GM12874 (cell line): Measurements from ENCODE around the gene BCCIP.

Experiments used
- TF ChIP-seq, protein P1 (sequence below): IDR thresholded peaks from 2 replicates; pipeline ENCODE4 v1.5.1; 2011; ENCODE audit warnings: low read depth, mild to moderate bottlenecking, control low read depth, low read length, moderate library complexity; ENCODE audit not compliant: insufficient read depth

The BCCIP gene

DNA sequence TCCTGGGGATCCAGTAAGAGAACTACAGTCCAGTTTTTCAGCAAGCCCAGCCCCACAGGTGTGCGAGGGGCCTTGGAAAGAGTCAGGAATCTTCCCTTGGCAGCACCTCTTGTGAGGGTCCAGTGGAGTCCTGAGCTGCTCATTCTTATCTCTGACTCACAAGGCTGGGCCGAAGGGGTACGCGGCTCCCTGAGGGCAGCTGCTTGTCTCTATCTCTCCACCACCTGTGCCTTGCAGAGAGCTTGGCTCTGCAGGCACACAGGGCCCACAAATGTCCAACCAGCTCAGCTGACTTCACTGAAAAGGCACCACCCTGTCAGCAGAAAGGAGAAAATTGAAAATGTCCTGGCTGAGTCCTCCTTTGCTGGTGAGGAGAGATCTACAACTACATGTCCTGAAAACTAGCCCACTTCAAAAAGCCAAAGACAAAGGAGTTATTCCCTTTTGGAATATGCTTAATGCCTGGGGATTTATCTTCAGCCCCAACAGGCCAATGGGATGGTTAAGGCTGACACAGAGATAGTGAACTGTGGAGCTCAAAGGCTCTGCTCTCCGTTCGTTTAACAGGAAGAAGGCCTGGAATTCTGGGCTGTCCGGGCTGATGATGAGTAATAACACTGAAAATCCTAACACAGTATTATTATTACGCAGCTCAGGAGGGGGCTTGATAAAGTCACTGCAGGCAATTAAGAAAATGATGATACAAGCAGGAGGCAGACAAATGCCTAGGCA lies 23.7 kb upstream of the BCCIP start:
- TF ChIP-seq, protein P1, sequence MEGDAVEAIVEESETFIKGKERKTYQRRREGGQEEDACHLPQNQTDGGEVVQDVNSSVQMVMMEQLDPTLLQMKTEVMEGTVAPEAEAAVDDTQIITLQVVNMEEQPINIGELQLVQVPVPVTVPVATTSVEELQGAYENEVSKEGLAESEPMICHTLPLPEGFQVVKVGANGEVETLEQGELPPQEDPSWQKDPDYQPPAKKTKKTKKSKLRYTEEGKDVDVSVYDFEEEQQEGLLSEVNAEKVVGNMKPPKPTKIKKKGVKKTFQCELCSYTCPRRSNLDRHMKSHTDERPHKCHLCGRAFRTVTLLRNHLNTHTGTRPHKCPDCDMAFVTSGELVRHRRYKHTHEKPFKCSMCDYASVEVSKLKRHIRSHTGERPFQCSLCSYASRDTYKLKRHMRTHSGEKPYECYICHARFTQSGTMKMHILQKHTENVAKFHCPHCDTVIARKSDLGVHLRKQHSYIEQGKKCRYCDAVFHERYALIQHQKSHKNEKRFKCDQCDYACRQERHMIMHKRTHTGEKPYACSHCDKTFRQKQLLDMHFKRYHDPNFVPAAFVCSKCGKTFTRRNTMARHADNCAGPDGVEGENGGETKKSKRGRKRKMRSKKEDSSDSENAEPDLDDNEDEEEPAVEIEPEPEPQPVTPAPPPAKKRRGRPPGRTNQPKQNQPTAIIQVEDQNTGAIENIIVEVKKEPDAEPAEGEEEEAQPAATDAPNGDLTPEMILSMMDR: no peak

DNA sequence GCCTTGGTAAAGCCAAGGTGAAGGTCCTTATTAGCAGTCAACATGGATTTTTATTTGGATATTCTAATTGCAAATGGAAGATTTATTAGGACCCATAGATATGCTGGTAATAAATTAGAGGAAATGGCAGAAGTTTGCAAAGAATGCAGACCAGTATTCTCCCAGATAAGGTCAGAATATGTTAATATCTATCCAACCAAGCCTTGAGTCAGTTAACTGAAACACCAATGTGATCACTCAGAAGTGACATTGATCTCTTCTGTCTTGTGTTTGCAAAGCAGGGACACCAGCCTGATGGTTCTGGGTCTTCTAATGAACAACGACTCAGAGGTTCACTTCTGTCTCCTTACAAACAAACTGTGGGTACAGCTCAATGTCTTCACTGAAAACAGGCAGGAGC lies 21.8 kb upstream of the BCCIP start:
- TF ChIP-seq, protein P1: no peak

DNA sequence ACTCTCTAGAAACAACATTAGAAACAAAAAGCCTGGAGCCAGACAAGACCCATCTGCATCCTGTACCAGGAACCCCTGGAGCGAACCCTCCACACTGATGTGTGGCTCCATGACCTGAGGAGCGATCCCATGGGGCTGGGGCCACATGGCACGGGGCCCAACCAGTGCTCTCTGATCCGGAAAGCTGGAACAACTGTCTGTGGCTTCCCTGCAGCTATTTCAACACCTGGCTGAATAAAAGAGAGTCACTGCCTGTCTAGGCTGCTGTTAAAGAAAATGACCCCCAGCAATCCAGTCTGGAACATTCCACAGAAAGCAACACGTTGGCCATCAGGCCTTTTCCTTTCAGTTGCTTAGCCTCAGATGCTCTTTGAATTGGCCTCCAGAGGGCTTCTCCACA lies 21.2 kb upstream of the BCCIP start:
- TF ChIP-seq, protein P1: no peak

DNA sequence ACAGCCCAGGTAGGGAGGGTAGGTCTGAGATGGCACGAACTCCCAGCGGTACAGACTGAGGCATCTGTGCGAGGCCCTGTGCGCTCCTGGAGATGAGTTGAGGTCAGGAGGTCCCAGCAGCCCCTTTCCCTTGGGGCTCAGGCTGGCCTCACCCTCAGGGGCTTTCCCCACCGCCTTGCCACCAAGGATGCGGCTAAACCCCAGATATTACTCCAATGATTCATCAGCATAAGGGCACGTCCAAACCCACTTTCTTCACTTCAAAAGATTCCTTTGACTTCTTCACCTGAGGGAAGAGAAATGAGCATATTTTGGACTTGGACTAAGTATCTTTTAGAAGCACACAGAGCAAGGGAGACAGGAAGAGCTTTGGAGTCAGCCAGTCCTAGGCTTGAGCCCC lies 20.6 kb upstream of the BCCIP start:
- TF ChIP-seq, protein P1: no peak

DNA sequence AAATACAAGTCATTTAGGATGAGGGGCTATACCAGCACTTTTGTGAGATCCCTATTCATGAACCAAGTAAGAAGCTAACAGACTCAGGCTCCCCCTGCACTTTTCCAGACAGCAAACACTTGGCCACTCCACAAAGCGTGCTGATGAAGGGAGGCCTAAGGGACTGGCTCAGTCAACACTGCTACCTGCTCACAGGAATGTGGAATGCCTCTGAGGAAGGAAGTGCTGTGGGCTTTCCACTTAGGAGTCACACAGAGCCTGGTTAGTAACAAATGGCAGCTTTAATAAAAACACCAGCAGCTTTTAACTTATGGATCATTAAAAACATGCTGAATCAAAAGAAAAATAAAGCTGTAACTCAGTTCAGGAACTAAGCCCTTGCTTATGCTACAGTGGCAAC lies 15.3 kb upstream of the BCCIP start:
- TF ChIP-seq, protein P1: no peak

DNA sequence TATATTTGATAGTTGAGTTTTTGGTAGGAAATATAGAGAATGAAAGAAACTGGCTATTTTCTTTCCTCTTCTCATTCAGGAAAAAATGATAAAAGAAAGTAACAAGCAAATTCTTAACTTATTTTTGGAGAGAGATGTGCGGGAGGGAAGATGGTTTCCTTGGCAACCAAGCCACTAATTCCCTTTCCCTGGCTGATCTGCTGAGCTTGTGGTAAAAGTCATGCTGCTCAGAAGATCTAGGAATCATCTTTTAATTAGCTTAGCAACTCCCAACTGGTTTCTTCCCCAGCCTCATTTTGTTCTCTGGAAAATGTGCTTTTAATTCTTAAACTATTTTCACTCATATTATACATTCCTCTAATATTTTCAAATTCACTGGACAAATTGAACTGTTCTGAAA lies 12.1 kb upstream of the BCCIP start:
- TF ChIP-seq, protein P1: no peak

DNA sequence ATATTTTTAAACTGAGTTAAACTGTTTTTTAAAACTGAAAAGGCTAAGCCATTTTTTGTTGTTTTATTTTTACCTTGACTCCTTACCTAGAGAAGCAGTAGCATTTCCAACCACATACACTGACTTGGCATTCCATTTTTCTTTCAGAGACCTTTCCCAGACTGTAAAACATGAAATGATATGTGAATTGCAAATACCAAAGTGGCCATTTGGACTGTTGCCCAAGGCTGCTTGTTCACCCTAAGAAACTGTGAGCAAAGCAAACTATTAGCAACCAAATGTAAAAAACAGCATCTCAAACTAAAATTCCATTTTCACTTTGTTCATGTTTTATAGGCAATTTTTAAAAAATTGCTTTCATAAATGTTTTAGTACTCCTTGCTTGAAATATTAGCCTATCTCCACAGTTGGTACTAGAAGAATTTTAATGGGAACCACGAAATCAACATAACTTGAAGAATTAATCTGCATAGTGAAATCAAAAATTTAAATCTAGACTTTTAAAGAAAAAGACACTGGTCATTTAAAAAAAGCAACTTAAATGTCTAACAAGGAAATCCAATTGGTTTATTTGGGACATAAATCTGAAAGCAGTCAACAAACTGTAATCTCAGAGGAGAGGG lies 11.1 kb upstream of the BCCIP start:
- TF ChIP-seq, protein P1: no peak
